Activated CD4-positive, alpha-beta T cell treated with anti-CD3 and anti-CD28 coated beads, Interleukin-2, amount 10 ng/mL, durations not matched to agents 7 days and 5 days (primary cell): ENCODE measurements around the gene FCHO2. TPM values are rescaled to one million over a fixed set of nuclear protein-coding genes. Genes with fewer than 3 reads are reported as not detected.
"Not testable (repeated sequence)": the region's sequence is repeated elsewhere in the genome, so short reads cannot be mapped to it uniquely, and the experiment has no call there.

Experiments used
- CTCF ChIA-PET: fragments of 350-600 bp; sonication (Branson Sonifier 250); formaldehyde crosslinking; loops from one replicate; lab custom pipeline; 2021; ENCODE audit warnings: antibody characterized with exemption; lab: Charles Lee
- POLR2A ChIA-PET: fragments of 350-600 bp; sonication (Branson Sonifier 250); formaldehyde crosslinking; loops from one replicate; lab custom pipeline; 2021; ENCODE audit warnings: antibody characterized with exemption; lab: Charles Lee
- DNase-seq: peaks from one replicate; pipeline ENCODE4 v3.0.0-alpha.2; 2020
- H3K27ac Mint-ChIP-seq: one replicate; pipeline ENCODE4 v1.8.0; 2021; ENCODE audit warnings: mild to moderate bottlenecking, moderate library complexity, mixed read lengths
- H3K27me3 Mint-ChIP-seq: one replicate; pipeline ENCODE4 v1.8.0; 2021; ENCODE audit warnings: mixed read lengths
- H3K36me3 Mint-ChIP-seq: one replicate; pipeline ENCODE4 v1.8.0; 2021; ENCODE audit warnings: low read depth, mixed read lengths
- H3K4me1 Mint-ChIP-seq: one replicate; pipeline ENCODE4 v1.8.0; 2021; ENCODE audit warnings: mixed read lengths
- H3K4me3 Mint-ChIP-seq: one replicate; pipeline ENCODE4 v1.8.0; 2021; ENCODE audit warnings: mild to moderate bottlenecking, moderate library complexity, mixed read lengths
- H3K9me3 Mint-ChIP-seq: one replicate; pipeline ENCODE4 v1.8.0; 2021; ENCODE audit warnings: mixed read lengths
- total RNA-seq, 2 experiments: library from RNA; stranded (reverse); gene quantifications; one replicate each; pipeline ENCODE4 v1.2.3, GENCODE V29; 2021

The FCHO2 gene, protein sequence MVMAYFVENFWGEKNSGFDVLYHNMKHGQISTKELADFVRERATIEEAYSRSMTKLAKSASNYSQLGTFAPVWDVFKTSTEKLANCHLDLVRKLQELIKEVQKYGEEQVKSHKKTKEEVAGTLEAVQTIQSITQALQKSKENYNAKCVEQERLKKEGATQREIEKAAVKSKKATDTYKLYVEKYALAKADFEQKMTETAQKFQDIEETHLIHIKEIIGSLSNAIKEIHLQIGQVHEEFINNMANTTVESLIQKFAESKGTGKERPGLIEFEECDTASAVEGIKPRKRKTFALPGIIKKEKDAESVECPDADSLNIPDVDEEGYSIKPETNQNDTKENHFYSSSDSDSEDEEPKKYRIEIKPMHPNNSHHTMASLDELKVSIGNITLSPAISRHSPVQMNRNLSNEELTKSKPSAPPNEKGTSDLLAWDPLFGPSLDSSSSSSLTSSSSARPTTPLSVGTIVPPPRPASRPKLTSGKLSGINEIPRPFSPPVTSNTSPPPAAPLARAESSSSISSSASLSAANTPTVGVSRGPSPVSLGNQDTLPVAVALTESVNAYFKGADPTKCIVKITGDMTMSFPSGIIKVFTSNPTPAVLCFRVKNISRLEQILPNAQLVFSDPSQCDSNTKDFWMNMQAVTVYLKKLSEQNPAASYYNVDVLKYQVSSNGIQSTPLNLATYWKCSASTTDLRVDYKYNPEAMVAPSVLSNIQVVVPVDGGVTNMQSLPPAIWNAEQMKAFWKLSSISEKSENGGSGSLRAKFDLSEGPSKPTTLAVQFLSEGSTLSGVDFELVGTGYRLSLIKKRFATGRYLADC
- total RNA-seq, result under 1 TPM; 0.57 to 0.92 TPM

DNA sequence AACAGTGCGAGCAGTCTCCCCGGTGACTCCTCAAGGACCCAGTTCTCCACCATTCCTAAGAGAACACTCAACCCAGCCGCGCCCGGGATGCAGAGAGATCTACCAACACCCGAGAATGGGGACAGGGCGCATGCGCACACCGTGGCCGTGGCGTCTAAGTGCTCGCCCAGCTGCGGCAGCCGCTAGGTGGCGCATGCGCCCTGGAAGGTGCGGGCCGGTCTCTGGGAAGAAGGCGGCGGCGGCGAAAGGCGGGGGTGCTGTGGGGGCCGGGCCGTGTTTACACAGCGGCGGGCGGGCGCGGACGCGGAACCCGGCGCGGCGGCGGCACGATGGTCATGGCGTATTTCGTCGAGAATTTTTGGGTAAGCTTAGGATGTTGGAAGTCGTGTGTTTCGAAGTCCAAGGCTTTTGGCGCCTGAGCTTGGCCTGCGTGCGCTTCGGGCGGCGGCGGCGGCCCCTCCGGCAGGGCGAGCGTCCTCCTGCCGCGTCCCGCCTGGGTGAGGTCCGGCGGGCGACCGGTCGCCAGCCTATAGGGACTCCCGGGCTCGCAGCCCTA is at the start of gene FCHO2:
TSS of gene FCHO2 (plus strand) at position 274 of the 556 bp plus-strand sequence. CDS start at position 330, 56 bp downstream.
- Mint-ChIP-seq H3K9me3 (no peaks in the 10 kb centered on the region), H3K4me1 (peaks cover 16% of the 10 kb centered on the region), H3K27me3 (peaks cover 59% of the 10 kb centered on the region), H3K27ac (peak within 1 kb of the TSS; percentile 87), H3K4me3 (peak within 1 kb of the TSS; percentile 88), H3K36me3 (peaks cover 4% of the 10 kb centered on the region)
- DNase-seq, result peak; percentile 95
- ChIA-PET CTCF (interaction anchor here (0.8 to 1.9 kb wide), 4 partner anchors 78 to 246 kb away, joined by 3 to 6 read pairs (median 4); partner anchors contain the start of gene TNPO1), POLR2A (interaction anchor here (0.6 kb wide), 1 partner anchor 1686 kb away, joined by 3 read pairs; no protein-coding TSS in a partner anchor)

DNA sequence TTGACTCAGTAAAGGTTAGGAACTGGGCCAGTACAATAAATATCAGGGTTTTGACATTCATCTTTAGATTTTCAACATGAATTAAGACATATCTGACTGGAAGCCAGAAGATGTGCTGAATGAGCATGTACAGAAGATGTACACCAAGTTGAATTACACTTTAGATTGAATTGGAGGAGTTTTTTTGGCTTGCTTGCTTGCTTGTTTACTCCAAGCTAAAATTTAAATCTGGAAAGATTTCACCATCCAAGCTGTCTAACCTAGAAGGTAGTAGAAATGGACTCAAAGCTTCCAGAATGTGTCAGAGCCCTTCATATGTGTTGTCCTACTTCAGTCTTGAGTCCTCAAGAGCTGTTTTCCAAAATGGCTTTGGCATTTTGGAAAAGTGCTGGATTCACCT is 49.0 kb upstream of the FCHO2 start:
- ChIA-PET CTCF (interaction anchor here (1.2 to 1.3 kb wide), 2 partner anchors 12 to 46 kb away, joined by 3 read pairs; no protein-coding TSS in a partner anchor), POLR2A (no interaction called here)
- H3K27ac Mint-ChIP-seq, result no peak overlapping the region

DNA sequence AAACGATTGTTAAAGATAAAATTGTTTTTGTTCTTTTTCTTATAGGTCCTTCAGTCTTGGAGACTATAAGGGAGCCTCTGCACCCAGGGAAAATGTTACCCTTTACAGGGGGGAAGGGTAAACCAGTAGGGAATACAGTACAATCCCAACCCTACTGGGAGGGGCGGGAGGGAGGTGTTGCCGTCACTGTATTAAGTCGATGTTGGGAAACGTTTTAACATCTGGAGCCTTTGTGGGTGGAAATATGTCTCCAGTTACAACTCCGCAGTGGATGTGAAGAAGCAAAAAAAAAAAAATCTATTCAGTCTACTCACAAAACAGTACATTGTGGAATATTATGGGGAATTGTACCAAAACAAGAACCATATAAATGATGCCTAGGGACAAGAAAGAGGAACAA is 47.2 kb upstream of the FCHO2 start:
- Mint-ChIP-seq H3K4me3 (no peak overlapping the region), H3K9me3 (no peaks in the 10 kb centered on the region), H3K27ac (no peak overlapping the region), H3K4me1 (no peaks in the 10 kb centered on the region), H3K36me3 (peaks cover 47% of the 10 kb centered on the region), H3K27me3 (no peaks in the 10 kb centered on the region)
- no peak for DNase-seq
- CTCF ChIA-PET, result no interaction called here
- POLR2A ChIA-PET, result no interaction called here

More for the DNA sequence above, 49.0 kb upstream of the FCHO2 start:
- peaks cover 60% of the 10 kb centered on the region for H3K36me3 Mint-ChIP-seq
- no peaks in the 10 kb centered on the region for H3K9me3 Mint-ChIP-seq
- no peaks in the 10 kb centered on the region for H3K4me1 Mint-ChIP-seq
- H3K27me3 Mint-ChIP-seq, result no peaks in the 10 kb centered on the region
- H3K4me3 Mint-ChIP-seq, result no peak overlapping the region
- DNase-seq, result no peak

GRCh38 chr5:72917371-72917776 is 38.5 kb upstream of the FCHO2 start:
- CTCF ChIA-PET, result no interaction called here
- H3K27ac Mint-ChIP-seq, result no peak overlapping the region
- no peak for DNase-seq
- POLR2A ChIA-PET, result no interaction called here
- peaks cover 2% of the 10 kb centered on the region for H3K27me3 Mint-ChIP-seq
- H3K4me1 Mint-ChIP-seq, result no peaks in the 10 kb centered on the region
- no peaks in the 10 kb centered on the region for H3K9me3 Mint-ChIP-seq
- H3K4me3 Mint-ChIP-seq, result no peak overlapping the region
- H3K36me3 Mint-ChIP-seq, result peaks cover 1% of the 10 kb centered on the region

- DNase-seq, result no peak
- no peaks in the 10 kb centered on the region for H3K9me3 Mint-ChIP-seq
- CTCF ChIA-PET, result no interaction called here
- POLR2A ChIA-PET, result no interaction called here
- no peak overlapping the region for H3K27ac Mint-ChIP-seq
- no peak overlapping the region for H3K4me3 Mint-ChIP-seq
- no peaks in the 10 kb centered on the region for H3K36me3 Mint-ChIP-seq
- H3K27me3 Mint-ChIP-seq, result peaks cover 2% of the 10 kb centered on the region
- no peaks in the 10 kb centered on the region for H3K4me1 Mint-ChIP-seq
Observed at GRCh38 chr5:72920690-72921502, 34.9 kb upstream of the FCHO2 start.

- no peak overlapping the region for H3K27ac Mint-ChIP-seq
- H3K27me3 Mint-ChIP-seq, result peaks cover 2% of the 10 kb centered on the region
- H3K9me3 Mint-ChIP-seq, result no peaks in the 10 kb centered on the region
- no peak overlapping the region for H3K4me3 Mint-ChIP-seq
- ChIA-PET CTCF (no interaction called here), POLR2A (no interaction called here)
- no peaks in the 10 kb centered on the region for H3K36me3 Mint-ChIP-seq
- no peak for DNase-seq
- no peaks in the 10 kb centered on the region for H3K4me1 Mint-ChIP-seq
Observed at GRCh38 chr5:72921886-72922285, 34.0 kb upstream of the FCHO2 start.

GRCh38 chr5:72922422-72922821 is 33.4 kb upstream of the FCHO2 start:
- ChIA-PET POLR2A (no interaction called here), CTCF (no interaction called here)
- H3K27ac Mint-ChIP-seq, result no peak overlapping the region
- no peaks in the 10 kb centered on the region for H3K36me3 Mint-ChIP-seq
- no peaks in the 10 kb centered on the region for H3K9me3 Mint-ChIP-seq
- peaks cover 2% of the 10 kb centered on the region for H3K27me3 Mint-ChIP-seq
- DNase-seq, result no peak
- no peak overlapping the region for H3K4me3 Mint-ChIP-seq
- H3K4me1 Mint-ChIP-seq, result no peaks in the 10 kb centered on the region

GRCh38 chr5:72925336-72926010 is 30.4 kb upstream of the FCHO2 start:
- Mint-ChIP-seq H3K9me3 (no peaks in the 10 kb centered on the region), H3K27me3 (peaks cover 2% of the 10 kb centered on the region), H3K4me3 (no peak overlapping the region), H3K4me1 (no peaks in the 10 kb centered on the region), H3K36me3 (no peaks in the 10 kb centered on the region), H3K27ac (no peak overlapping the region)
- no peak for DNase-seq
- ChIA-PET POLR2A (no interaction called here), CTCF (interaction anchor here (0.6 to 1.1 kb wide), 2 partner anchors 12 to 35 kb away, joined by 3 to 4 read pairs; no protein-coding TSS in a partner anchor)

- POLR2A ChIA-PET, result not testable (repeated sequence)
Observed at GRCh38 chr5:72932686-72933085, 23.2 kb upstream of the FCHO2 start.

GRCh38 chr5:72934953-72935725 is 20.7 kb upstream of the FCHO2 start:
- H3K27ac Mint-ChIP-seq, POLR2A ChIA-PET: not testable (repeated sequence)
- CTCF ChIA-PET, result interaction anchor here (0.6 kb wide), 1 partner anchor 55 kb away, joined by 3 read pairs; no protein-coding TSS in a partner anchor

More at GRCh38 chr5:72932686-72933085, 23.2 kb upstream of the FCHO2 start:
- H3K27ac Mint-ChIP-seq, H3K36me3 Mint-ChIP-seq, DNase-seq, H3K4me3 Mint-ChIP-seq, H3K4me1 Mint-ChIP-seq, H3K9me3 Mint-ChIP-seq, CTCF ChIA-PET: not testable (repeated sequence)
- peaks cover 12% of the 10 kb centered on the region for H3K27me3 Mint-ChIP-seq

GRCh38 chr5:72936893-72937292 is 18.9 kb upstream of the FCHO2 start:
- CTCF ChIA-PET, result no interaction called here
- H3K36me3 Mint-ChIP-seq, result no peaks in the 10 kb centered on the region

More at GRCh38 chr5:72934953-72935725, 20.7 kb upstream of the FCHO2 start:
- H3K27me3 Mint-ChIP-seq, result peaks cover 16% of the 10 kb centered on the region
- DNase-seq, H3K4me1 Mint-ChIP-seq, H3K4me3 Mint-ChIP-seq, H3K9me3 Mint-ChIP-seq, H3K36me3 Mint-ChIP-seq: not testable (repeated sequence)

More at GRCh38 chr5:72936893-72937292, 18.9 kb upstream of the FCHO2 start:
- no peak overlapping the region for H3K4me3 Mint-ChIP-seq
- peaks cover 16% of the 10 kb centered on the region for H3K27me3 Mint-ChIP-seq
- H3K27ac Mint-ChIP-seq, result no peak overlapping the region
- DNase-seq, result no peak
- no peaks in the 10 kb centered on the region for H3K4me1 Mint-ChIP-seq
- POLR2A ChIA-PET, result no interaction called here
- H3K9me3 Mint-ChIP-seq, result no peaks in the 10 kb centered on the region
